NCI-H1048 (cell line): ENCODE results near the gene TTL.

Source experiments
- DNase-seq: peaks from one replicate; lab custom pipeline; 2025; lab: John Stamatoyannopoulos, UW

TTL gene

DNA sequence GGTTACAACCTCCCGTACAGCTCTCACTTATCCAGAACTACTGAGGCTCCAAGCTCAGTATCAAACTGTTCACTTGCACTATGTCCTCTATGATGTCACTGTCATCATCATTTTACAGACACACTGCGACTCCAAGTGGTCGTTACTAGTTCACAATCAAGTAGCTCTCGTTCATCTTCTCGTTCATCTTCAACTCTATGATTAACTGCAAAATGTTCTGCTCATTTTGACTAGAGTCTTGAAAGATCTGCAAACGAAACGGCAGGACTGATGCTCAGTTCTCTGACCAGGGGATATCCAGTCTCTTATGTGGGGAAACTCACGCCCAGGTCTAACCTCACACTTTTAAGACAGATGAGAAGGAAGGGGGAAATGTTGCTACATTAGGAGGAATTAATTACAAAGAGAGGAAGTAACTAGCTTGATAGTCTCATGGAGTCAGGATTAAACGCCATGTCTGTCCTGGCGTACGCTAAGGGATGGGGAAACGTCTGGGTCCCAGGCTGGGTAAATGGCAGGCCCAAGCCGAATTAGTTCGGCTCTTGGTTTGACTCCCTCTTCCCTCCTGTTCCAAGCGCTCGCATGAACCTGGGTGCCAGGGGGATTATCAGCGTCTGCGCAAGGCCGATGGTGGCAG is 101.7 kb downstream of the TTL start:
- no peak for DNase-seq

- DNase-seq = no peak
These were observed 102.4 kb downstream of the TTL start, which contains the start of gene CHCHD5 for GRCh38 chr2:112584134-112584890. Gene CHCHD5 (plus strand): TSS chr2:112584609. CDS start chr2:112584648, 39 bp downstream.

DNA sequence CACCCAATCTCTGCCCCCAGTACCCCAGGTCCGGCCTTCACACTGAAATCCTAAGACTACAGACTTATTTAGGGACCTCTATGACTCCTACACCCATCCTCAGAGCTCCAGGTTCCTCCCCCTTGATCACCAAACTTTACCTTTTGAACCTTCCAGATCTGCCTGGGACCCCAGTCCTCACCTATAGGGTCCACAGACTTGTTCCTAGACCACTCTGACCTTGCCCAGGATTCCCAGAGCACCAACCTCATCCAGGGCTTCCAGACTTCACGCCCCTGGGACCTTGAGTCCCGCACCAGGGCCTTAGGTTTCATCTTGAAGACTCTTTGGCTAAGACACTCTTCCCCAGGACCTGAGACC is 102.9 kb downstream of the TTL start:
- no peak for DNase-seq

- no peak for DNase-seq
These were observed 103.4 kb downstream of the TTL start for GRCh38 chr2:112585400-112585799.

- no peak for DNase-seq
These were observed 104.0 kb downstream of the TTL start for GRCh38 chr2:112585873-112586464.

DNA sequence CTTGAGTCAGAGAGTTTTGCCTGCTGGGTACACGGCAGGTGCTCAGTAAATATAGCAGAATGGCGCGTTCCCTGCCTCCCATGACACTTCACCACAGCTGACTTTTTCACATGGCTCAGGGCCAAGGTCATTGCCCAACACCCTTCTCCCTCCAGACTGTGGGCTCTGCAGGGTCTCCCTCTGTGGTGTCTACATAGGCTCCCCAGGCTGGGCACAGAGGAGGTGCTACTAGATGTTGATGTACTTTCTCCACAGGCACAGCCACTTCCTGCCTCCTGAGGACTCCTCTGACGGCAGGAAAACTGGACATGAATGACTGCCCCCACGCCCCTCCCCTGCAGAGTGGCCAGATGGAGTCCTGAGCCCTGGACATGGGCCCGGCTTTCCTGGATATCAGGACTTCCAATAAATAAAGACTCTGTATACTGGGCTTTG is 106.7 kb downstream of the TTL start:
- DNase-seq = no peak
